ENCODE data around the gene C22orf23. TPM values are rescaled to one million over a fixed set of nuclear protein-coding genes. Genes with fewer than 3 reads are reported as not detected.

C22orf23 gene
- total RNA-seq, 1 donor from 2014 or later: not detected

GRCh38 chr22:37983860-37984791 is 30.7 kb upstream of the C22orf23 start, which contains the start of gene SOX10:
SOX10 (minus strand) TSS chr22:37984555; CDS start chr22:37983784, 771 bp downstream.
- Mint-ChIP-seq H3K27me3 (ENCODE audit: low read depth, unreplicated experiment) (peaks cover 17% of the 10 kb centered on the region), H3K27ac (ENCODE audit: unreplicated experiment) (no peak within 1 kb of the TSS), H3K9me3 (ENCODE audit: unreplicated experiment) (no peaks in the 10 kb centered on the region), H3K36me3 (ENCODE audit: low read depth, unreplicated experiment) (peaks cover 14% of the 10 kb centered on the region), H3K4me1 (ENCODE audit: low read depth, unreplicated experiment) (no peaks in the 10 kb centered on the region), H3K4me3 (ENCODE audit: unreplicated experiment) (no peak within 1 kb of the TSS)
- Histone ChIP-seq H3K36me3 (ENCODE audit: insufficient read depth, low read length) (no peaks in the 10 kb centered on the region), H3K9ac (ENCODE audit: low read length) (no peak within 1 kb of the TSS), H3K4me2 (ENCODE audit: low read length) (no peak within 1 kb of the TSS), H3K4me1 (ENCODE audit: insufficient read depth, low read length) (no peaks in the 10 kb centered on the region), H2AFZ (ENCODE audit: low read depth, low read length) (no peak within 1 kb of the TSS), H3K27ac (ENCODE audit: low read depth, low read length) (no peak within 1 kb of the TSS), H3K4me3 (ENCODE audit: insufficient read depth, low read depth, low read length) (no peak within 1 kb of the TSS), H3K27me3 (ENCODE audit: insufficient read depth, low read length) (no peaks in the 10 kb centered on the region), H3K9me3 (ENCODE audit: insufficient read depth, low read depth, low read length) (no peaks in the 10 kb centered on the region), H4K20me1 (ENCODE audit: insufficient read depth, low read length) (peaks cover 3% of the 10 kb centered on the region), H3K79me2 (ENCODE audit: insufficient read depth, low read length) (no peaks in the 10 kb centered on the region)
- TF ChIP-seq EZH2 (IDR thresholded peaks at IDR 0.05; ENCODE audit: insufficient read depth, low read length) (peak; percentile 27), CTCF (IDR thresholded peaks at IDR 0.05; ENCODE audit: insufficient read depth, low read depth, low read length) (no peak)
- FAIRE-seq (no peak), DNase-seq (ENCODE audit: low read depth) (no peak)

GRCh38 chr22:37982938-37983859 is 29.8 kb upstream of the C22orf23 start:
- Mint-ChIP-seq H3K4me3 (ENCODE audit: unreplicated experiment) (no peak overlapping the region), H3K9me3 (ENCODE audit: unreplicated experiment) (no peaks in the 10 kb centered on the region), H3K27ac (ENCODE audit: unreplicated experiment) (peak overlapping the region; percentile 62), H3K36me3 (ENCODE audit: low read depth, unreplicated experiment) (peaks cover 14% of the 10 kb centered on the region), H3K27me3 (ENCODE audit: low read depth, unreplicated experiment) (peaks cover 17% of the 10 kb centered on the region), H3K4me1 (ENCODE audit: low read depth, unreplicated experiment) (no peaks in the 10 kb centered on the region)
- Histone ChIP-seq H3K4me2 (ENCODE audit: low read length) (no peak overlapping the region), H3K27me3 (ENCODE audit: insufficient read depth, low read length) (no peaks in the 10 kb centered on the region), H4K20me1 (ENCODE audit: insufficient read depth, low read length) (peaks cover 3% of the 10 kb centered on the region), H3K9ac (ENCODE audit: low read length) (no peak overlapping the region), H3K9me3 (ENCODE audit: insufficient read depth, low read depth, low read length) (no peaks in the 10 kb centered on the region), H3K4me3 (ENCODE audit: insufficient read depth, low read depth, low read length) (no peak overlapping the region), H3K27ac (ENCODE audit: low read depth, low read length) (no peak overlapping the region), H2AFZ (ENCODE audit: low read depth, low read length) (no peak overlapping the region), H3K36me3 (ENCODE audit: insufficient read depth, low read length) (no peaks in the 10 kb centered on the region), H3K79me2 (ENCODE audit: insufficient read depth, low read length) (no peaks in the 10 kb centered on the region), H3K4me1 (ENCODE audit: insufficient read depth, low read length) (no peaks in the 10 kb centered on the region)
- FAIRE-seq (no peak), DNase-seq (ENCODE audit: low read depth) (no peak)
- TF ChIP-seq CTCF (IDR thresholded peaks at IDR 0.05; ENCODE audit: insufficient read depth, low read depth, low read length): no peak
- peak; percentile 73 for TF ChIP-seq EZH2 (IDR thresholded peaks at IDR 0.05; ENCODE audit: insufficient read depth, low read length)

All from astrocyte (in vitro differentiated cells and primary cell).